GM19324 (cell line): ENCODE data around the gene MYL10.

Experiments used
- ATAC-seq: cut with Tn5 transposase; IDR thresholded peaks from one replicate; pipeline ENCODE4 v1.9.1; 2021; ENCODE audit warnings: mild to moderate bottlenecking, moderate library complexity; ENCODE audit not compliant: unreplicated experiment, low FRiP score

Gene MYL10

DNA sequence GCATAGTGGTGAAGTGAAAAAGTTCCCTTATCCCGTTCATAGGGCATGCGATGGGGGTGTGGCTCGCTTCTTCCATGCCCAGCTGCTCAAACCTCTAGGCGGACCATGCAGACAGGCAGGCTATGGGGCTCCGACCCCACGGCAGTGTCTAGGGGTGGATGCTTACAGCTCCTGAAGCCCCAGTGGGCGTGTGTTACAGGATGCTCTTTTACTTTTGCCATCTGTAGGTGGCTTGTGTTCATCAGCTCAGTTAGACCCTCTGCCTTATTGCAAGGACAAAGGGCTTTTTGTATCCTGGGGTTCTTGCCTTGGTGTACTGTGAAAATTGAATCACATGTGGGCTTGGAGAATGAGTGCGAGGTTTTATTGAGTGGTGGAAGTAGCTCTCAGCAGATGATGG, at the start of gene MYL10:
TSS of gene MYL10 (minus strand) at position 126 of the 400 bp plus-strand sequence. CDS start 178 bp downstream, outside the sequence.
- no peak for ATAC-seq

DNA sequence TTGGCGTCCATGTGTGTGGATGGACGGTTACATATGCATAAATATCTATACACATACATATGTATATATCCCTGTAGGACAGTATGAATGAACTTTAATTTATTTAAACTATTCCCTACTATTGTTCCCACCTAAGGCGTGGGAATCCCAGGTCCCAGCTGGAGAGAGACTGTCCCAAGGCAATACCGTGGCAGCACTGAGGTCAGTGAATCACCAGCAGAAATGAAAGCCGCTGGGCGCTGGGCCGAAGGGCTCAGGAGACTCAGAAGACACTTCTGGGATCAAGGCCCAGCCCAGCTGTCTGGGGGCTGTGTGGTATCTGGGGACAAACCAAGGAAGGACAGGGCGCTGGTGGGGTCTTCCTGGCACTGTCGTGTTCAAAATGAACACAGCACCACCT, 49.6 kb upstream of the MYL10 start:
- ATAC-seq = no peak

DNA sequence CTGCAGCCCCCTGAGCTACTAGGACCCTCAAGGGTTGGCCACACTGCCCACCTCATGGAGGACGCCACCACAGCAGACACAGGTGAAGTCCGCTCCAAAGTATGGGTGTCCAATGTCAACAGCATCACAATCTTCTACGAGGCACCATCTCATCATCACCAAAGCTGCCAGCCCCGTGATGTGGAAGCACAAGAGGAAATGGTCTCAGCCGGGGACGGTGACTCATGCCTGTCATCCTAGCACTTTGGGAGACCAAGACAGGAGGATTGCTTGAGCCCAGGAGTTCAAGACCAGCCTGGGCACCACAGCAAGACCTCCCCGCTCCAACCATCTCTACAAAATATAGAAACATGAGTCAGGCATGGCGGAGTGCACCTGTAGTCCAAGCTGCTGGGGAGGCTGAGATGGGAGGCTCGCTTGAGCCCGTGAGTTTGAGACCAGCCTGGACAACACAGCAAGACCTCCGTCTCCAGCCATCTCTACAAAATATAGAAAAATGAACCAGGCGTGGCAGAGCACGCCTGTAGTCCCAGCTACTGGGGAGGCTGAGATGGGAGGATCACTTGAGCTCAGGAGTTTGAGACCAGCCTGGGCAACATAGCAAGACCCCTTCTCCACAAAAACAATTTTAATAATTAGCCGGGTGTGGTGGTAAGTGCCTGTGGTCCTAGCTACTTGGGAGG, 48.8 kb upstream of the MYL10 start:
- no peak for ATAC-seq

DNA sequence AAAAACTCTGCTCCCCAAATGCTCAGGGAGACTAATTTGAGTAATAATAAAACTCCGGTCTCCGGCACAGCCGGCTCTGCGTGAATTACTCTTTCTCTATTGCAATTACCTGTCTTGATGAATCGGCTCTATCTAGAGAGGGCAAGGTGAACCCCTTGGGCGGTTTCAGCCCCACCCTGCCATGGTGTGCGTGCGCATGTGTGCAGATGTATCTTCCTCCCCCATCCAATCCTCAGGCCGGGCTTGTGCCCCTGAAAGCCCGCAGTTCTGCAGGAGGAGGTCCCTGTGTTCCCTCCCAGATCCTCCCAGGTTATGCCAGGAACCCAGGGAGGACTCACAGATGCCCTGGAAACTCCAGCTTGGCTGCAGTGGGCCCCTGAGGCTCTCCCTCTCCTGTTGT, 48.3 kb upstream of the MYL10 start:
- no peak for ATAC-seq

DNA sequence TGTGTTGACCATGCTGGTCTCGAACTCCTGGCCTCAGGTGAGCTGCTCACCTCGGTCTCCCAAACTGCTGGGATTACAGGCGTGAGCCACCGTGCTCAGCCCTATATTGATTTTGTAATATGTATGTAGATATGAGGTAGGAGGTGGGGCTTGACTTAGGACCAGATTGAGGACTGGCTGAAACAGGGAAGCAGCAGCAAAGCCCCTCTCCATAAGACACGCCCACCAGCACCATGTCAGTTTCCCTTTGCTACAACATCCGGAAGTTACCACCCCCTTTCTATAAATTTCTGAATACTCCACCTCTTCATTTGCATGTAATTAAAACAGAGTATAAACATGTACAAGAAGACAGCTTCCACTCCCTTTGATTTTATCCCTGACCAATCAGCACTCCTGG, 47.9 kb upstream of the MYL10 start:
- ATAC-seq = no peak

DNA sequence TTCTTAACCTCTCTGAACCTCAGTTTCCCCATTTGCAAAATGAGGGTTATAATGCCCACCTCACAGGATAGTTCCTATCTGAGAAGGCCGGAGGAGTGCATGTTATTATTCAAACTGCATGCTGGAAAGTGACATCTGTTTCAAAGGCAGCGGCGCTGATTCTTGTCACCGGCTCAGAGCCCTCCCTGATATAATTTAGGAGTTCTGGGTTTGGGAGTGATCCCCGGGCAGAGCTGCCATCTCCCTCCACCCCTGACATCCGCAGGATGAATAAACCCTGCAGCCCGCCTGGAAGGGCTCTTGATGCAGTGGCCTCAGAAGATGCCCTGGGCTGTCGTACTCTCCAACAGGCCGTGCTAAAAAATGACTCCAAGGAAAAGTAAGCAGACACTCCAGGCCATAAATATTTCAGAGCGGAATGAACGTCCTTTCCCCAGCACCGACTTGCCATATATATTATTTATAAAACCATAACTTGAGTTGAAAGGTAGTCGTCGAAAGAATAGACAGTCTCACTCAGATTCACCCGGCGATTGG, 47.0 kb upstream of the MYL10 start:
- no peak for ATAC-seq

DNA sequence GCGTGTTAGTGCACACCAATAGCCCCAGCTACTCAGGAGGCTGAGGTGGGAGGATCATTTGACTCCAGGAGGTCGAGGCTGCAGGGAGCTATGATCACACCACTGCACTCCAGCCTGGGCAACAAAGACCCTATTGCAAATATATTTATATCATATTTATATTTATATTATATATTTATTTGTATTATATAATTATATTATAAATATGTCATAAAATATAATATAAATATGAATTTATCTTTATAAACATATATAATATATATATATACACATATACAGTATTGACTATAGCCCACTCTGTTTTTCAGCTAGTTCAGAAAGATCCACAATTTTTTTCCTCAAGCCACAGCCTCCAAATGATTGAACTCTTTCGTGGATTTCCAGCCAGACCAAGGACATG, 45.3 kb upstream of the MYL10 start:
- no peak for ATAC-seq

DNA sequence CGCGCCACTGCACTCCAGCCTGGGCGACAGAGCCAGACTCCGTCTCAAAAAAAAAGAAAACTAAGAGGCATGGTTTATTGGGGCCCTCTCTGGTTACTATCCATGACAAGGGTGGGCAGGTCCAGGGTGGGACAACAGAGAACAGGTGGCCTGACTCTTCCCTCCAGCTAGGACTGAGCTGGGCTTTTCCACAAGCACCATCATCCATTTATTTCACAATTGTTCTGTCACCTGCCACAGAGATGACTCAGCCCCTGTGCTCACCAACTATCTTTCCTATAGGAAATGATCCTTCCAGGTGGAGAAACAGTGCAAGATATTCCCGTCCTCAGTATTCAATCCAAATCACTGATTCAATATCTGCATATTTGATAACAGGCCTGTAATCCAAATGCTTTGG, 44.9 kb upstream of the MYL10 start:
- ATAC-seq = no peak

DNA sequence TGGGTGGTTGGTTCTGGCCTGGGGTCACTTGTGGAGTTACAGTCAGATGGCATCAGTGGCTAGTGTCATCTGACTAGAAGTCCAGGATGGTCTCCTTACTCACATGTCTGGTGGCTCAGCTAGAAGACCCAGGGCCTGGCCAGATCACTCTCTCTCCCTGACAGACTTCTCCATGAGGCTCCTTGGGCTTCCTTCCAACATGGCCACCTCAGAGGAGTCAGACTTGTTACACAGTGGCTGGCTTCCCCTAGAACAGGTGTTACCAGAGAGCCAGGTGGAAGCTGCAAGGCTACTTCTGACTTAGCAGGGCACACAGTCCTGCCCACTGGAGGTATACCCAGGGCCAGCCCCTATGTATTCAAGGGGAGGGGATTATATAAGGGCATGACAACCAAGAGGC, 44.2 kb upstream of the MYL10 start:
- no peak for ATAC-seq

DNA sequence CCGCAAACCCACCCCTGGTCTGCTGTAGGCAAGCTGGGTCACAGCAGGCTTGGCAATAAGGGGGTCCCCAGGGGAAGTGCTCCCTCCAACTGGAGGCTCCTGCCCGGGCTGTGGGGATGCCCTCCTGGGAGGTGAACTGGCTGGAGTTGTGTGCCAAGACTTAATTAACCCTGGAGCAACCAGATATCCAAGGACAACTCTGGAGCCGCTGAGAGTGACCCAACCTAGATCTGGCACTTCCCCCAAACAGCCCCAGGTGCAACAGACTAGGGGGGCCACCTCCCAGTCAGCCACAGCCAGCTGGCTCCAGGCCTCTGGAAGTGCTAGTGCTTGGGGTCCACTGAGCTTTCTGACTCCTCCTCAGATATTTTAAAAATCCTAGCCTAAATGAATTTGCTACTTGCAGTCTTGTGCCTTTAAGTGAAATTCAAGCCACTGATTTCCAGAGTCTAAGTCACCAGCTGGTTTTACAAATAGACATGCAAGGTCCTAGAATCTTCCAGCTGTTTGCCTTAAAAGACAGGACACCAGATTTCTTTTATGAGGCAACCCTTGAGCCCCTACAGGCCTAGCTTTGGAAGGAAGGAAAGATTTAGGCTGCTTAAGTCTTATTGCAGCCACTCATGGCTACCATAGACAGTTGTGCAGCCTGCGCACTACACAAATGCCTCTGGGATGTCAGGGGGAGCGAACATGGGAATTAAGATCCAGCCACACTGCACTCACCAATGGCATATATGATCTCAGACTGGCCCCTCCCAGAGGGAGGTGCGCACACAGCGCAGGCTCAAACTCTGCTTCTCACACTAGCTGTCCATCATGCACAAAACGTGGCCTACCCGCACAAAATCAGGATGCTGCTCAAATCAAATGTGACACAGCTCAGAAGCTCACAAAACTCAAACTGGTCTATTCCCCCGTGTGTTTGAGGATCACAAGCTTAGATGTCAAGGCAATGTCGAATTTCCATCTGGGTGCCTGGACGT, 42.6 kb upstream of the MYL10 start:
- ATAC-seq = no peak

DNA sequence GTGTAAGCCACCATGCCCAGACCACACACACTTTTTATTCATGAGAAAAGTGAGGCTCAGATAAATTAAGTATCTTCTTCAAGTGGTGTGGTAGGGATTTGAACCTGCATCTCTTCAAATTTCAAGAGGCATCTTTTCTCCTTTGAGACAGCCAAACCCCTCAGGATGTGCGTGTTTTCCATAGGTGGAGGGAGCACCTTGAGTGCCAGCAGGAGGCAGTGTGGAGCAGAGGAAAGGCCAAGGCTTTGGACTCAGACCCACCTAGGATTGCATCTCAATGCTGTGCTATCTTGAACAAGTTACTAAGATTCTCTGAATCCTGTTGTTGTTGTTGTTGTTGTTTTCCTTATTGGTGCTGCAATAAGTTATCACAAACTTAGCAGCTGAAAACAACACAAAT, 40.2 kb upstream of the MYL10 start:
- ATAC-seq = no peak

DNA sequence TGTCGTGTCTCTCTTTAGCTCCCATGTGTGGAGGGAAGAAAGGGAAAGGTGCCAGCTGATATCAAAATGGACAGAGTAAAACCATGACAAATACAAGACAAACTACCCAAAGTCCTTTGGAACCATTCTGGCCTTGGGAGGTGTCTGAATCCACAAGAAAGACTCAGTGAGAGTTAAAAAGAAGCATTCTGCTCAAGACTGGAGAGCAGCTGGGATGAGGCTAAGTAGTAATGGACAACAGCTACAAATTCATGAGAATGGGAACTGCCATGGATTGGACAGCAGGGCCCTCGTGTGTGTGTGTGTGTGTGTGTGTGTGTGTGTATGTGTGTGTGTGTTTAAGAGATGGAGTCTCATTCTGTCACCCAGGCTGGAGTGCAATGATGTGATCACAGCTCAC, 39.6 kb upstream of the MYL10 start:
- ATAC-seq = no peak

DNA sequence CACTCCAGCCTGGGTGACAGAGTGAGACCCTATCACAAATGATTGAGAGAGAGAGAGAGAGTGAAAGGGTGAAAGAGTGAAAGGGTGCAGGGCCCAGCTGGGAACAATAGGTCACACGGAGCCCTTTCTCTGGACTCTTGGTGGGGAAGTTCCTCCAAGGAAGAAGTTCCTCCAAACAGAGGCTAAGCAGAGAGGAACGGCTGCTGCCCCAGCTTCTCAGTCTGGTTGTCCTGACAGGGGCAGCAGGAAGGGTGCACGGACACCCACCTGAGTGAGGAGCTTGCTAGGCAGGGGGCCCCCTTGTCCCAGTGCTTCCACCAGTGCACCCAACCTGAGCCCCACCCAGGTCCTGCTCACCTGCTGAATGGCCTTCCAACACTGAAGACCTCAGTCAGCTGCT, 38.8 kb upstream of the MYL10 start:
- ATAC-seq = no peak

DNA sequence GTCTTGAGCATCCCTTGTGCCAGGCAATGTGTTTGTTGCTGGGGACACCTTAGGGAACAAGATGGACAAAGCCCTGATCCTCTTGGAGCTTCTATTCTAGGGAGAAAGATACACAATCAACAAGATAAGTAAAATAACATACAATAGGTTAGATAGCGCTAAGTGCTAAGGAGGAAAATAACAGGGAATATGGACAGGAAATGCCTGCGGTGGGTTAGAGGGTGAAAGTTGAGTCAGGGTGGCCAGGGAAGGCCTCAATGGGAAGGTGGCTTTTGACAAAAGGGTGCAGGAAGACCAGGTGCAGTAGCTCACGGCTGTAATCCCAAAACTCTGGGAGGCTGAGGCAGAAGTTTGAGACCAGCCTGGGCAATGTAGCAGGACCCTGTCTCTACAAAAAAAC, 38.3 kb upstream of the MYL10 start:
- ATAC-seq = no peak

DNA sequence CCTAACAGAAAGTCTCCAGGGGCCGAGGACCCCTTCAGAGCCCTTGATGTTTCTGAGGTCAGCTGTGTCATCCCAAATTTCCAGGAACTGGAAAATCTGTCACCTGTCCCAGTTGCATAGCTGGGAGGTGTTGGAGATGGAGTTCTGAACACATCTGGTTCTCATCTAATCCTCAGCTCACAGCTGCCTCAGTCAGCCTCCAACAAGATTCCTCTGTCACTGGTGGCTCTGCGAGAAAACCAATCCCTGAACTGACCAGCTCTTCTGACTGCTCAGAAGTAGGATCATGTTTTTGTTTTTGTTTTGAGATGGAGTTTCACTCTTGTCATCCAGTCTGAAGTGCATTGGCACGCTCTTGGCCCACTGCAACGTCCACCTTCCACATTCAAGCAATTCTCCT, 37.6 kb upstream of the MYL10 start:
- no peak for ATAC-seq

DNA sequence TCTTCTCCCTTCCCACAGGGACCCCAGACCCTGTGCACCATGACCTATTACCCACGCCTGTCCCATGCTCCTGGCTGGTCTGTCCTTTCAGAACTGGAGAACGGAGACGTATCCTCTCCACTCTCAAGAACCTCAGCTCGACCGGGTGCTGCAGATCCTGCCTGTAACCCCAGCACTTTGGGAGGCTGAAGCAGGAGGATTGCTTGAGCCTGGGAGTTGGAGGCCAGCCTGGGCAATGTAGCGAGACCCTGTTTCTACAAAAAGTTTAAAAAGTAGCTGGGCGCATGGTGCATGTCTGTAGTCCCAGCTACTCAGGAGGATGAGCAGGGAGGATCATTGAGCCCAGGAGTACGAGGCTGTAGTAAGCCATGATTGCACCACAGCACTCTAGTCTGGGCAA, 37.2 kb upstream of the MYL10 start:
- ATAC-seq = no peak

DNA sequence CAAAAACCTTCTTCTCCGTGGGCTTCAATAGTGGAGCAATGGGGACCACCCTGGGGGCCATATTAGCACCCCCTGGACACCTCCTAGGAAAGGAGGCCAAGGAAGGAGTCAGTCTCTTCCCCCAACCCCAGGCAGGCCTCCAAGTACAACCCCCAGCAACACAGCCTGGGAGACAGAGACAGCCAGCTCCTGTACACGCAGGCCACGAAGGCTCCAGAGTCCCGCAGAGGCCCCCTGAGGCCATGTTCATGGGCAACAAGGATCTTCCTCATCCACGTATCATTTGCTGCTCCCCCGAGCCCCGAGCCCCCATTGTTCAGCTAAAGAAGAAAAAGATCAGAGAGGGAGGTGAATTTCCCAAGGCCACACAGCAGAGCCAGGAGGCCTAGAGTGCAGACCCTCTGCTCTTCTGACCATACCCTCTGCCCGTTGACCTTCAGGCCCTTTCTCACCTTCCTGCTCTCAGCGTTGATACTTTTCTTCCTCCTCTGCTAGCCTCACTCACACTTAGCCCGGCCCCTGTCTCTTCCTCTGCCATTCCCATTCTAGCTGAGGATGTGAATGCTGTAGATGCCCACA, 35.9 kb upstream of the MYL10 start:
- no peak for ATAC-seq

DNA sequence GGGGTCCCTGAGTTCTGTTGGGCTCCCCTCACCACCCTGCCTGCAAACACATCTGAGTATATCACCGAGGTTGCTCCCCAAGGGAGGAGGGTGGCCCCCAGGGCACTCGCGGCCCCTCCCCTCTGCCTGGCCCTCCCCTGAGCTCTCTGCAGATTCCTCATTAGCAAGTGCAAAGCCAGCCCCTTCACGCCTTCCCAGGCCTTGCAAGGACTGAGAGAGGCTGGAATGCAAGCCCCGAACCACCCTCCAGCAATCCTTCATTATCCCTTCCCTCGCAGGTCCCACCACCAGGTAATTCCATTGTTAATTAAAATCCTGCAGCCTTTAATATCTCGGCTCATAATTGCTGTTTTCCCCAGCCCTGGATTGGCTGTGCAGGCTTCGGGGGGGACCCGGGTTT, 35.3 kb upstream of the MYL10 start:
- no peak for ATAC-seq

DNA sequence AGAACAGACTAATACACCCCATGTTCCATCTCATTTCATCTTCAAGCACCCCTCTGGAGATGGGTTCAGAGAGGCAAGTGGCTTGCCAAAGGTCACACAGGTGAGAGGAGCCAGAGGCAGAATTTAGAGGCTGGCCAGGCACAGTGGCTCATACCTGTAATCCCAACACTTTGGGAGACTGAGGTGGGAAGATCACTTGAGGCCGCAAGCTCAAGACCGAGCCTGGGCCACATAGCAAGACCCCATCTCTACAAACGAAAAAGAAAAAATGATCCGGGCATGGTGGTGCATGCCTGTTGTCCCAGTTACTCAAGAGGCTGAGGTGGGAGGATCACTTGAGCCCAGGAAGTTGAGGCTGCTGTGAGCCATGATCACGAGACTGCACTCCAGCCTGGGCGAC, 34.7 kb upstream of the MYL10 start:
- no peak for ATAC-seq

DNA sequence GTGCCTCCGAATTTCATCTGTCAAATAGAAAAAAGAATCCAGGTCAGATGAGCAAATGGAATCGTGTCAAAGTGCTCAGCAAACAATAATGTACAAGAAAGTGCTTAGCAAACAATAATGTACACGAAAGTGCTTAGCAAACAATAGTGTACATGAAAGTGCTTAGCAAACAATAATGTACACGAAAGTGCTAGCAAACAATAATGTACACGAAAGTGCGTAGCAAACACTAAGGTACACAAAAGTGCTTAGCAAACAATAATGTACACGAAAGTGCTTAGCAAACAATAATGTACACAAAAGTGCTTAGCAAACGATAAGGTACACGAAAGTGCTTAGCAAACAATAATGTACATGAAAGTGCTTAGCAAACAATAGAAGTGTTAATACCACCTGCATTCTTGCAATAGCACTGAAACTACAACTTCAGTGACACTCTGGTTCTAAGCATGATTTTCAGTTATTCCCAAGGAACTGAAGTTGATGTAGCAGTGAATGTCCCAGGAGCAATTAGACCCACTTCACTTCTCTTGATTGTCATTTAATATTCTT, 33.4 kb upstream of the MYL10 start:
- no peak for ATAC-seq

DNA sequence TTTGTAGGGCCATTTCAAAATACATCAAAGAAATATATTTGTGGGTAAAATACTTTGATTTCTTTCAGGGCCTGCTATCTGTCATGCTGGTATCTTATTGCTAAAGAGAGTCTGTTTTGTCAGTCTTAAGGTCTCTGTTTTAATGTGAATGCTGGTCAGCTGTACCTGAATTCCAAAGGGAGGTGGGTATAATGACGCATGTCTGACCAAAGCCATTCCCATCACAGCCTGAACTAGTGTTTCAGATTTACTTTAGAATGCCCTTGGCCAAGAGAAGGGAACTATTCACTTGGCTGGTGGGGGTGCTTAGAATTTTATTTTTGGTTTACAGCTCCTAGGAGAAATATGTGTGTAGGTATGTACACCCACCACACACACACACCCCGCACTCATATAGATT, 30.6 kb upstream of the MYL10 start:
- ATAC-seq = no peak
